NCI-H146 treated with DMSO at 0.1 percent for 48 hours (cell line): ENCODE measurements around the gene THAP4.
"Not testable (repeated sequence)": the region's sequence is repeated elsewhere in the genome, so short reads cannot be mapped to it uniquely, and the experiment has no call there.

Source experiments
- DNase-seq: peaks from one replicate; lab custom pipeline; 2025; ENCODE audit not compliant: unreplicated experiment; lab: John Stamatoyannopoulos, UW

The THAP4 gene

GRCh38 chr2:241666627-241667400 lies 29.9 kb upstream of the THAP4 start:
- no peak for DNase-seq

GRCh38 chr2:241665731-241666440 lies 28.9 kb upstream of the THAP4 start:
- no peak for DNase-seq

- not testable (repeated sequence) for DNase-seq
Observed at GRCh38 chr2:241662731-241663130, 25.8 kb upstream of the THAP4 start.

DNA sequence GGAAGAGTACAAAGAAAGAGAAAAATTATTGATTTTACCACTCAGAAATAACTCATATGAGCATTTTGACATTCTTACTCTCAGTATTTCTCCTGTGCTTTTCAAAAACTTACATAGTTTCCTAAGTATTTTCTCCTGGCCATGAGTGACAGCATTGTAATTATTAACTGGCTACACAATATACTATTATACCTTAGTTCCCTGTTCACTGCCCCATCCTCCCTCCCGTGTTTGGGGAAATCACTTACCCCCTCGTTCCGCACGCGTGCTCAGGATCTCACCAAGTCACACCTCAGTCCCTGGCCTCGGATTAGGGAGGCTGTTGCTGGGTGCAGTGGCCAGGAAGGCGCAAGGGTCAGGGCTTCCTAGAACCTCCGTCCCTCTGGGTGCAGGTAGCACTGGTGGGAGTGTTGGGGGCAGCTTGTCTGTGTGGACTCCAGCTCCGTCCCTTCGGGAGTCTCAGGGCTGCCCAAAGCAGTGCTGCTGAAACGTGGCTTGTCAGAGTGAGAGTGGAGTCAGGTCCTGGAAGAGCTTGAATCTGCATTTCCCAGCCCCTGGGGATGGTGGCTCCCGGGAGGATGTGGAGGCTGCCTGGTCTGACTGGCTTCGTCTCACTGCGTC lies 23.7 kb upstream of the THAP4 start:
- no peak for DNase-seq

DNA sequence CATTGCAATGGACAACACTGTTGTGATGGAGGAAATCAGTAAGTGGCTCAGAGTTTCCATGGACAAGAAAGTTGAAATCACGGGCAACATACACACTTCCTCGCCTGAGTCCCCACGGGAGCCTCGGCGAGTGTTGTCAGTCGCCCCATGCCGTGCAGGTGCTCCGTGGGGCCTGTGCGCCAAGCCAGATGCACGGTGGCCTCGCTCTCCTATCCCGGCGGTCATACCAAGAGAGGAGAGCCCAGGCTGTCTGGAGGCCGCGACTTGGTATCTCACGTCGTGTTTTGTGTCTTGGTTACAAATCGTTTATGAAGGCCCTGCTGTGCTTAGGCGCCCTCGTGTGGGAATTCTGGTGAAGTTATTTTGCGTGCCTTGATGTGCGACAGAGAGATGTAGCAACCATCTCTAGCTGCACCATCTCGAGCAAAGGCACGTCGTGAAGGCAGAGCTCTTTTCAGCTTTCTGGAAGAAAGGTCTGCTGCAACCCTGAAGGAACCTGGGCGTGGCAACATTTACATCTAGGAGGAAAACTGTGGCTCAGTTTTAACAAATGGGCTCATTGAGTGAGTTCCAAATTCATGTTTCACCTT lies 22.3 kb upstream of the THAP4 start:
- DNase-seq = no peak

DNA sequence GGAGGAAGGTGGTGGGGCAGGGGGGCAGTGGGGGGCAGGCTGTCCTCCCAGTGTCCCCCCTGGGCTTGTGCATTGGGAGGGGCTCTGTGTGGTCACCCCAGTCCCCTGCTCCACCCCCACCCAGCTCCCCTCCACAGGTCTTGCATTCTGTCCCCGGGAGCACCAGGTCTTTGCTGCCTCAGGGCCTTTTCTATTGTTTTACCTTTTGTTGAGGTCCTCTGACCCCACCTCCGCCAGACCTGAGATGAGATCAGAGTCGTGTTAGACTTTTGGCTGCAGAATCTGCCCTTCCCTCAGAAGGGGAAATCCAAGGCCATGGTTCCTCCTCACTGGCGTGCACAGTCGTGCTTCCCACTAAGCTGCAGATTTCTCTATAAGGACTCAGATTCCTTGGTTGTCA lies 21.3 kb upstream of the THAP4 start:
- DNase-seq = no peak

GRCh38 chr2:241657786-241658254 lies 20.9 kb upstream of the THAP4 start:
- DNase-seq = no peak

DNA sequence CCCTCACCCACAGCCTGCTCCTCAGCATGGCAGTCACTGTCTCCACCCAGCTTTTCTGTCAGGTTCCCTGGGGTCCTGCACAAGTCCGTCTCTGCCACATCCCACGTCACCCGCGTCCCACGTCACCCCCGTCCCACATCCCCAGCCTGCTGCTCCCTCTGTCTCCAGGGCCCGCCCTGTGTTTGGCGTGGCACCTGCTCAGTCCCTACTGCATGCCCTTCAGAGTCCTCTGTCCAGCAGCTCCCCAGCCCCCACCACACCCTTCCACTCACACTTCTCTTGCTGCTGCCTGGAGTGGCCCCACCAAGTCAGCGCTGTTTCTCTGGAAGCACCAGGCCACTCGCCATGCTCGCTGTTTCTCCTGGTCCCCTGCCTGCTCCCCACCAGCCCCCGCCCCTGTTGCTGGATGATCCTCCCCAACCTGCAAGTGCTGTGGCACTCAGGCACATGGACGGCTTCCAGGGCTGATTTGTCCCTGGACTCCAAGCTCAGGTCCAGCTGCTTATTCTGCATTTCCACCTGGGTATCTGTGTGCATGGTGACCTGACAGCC lies 19.3 kb upstream of the THAP4 start:
- DNase-seq = no peak

DNA sequence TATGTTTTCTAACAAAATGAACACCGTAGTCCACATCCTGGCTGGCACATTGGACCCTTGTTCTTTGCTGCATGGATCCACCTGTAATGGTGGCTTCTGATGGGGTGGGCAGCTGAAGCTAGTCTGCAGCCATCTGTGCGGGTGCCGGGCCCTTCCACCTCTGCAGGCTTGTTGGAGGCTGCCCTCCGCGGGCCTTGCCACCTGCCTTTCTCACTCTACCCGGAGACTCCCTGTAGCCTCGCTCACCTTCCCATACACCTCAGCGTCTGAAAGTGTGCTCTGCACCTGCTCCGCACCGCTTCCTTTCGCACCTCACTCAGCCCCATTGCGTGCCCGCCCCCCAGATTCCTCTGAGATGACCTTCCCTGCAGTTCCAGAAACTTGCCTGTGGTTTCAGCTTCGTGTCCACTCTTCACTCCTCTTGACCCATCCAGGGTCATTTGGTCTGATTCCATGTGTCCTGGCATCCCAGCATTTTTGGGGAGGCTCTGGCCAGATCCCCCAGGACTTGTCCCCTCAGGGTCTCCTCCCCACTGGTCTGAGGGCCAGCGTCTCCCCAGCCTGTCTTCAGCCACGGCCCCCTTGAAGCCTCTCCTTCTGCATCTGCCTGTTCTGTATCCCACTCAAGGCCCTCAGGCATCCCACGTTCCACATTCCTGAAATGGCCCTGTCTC lies 18.7 kb upstream of the THAP4 start:
- no peak for DNase-seq

- DNase-seq = no peak
Observed at GRCh38 chr2:241654551-241654950, 17.6 kb upstream of the THAP4 start.

DNA sequence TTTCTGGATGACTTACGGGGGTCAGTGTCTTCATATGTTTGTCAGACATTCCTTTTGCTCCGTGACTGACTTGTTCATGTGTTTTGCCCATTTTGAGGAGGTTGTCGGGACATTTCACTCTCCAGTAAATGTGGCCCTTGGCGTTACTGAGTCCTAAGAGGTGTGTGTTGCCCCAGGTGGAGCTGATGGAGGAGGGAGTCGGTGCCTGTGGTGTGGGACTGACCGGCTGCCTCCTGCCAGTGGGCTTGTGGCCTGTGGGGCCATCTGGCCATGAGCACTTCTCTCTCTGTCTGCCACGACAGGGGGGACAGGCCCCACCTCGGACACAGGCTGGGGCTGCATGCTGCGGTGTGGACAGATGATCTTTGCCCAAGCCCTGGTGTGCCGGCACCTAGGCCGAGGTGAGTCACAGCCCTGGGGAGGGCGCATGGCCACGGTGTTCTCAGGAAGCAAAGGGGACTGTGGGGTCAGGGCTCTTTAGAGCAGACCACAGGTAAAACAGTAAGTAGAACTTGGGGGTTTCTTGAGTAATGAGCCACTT lies 16.3 kb upstream of the THAP4 start:
- no peak for DNase-seq

DNA sequence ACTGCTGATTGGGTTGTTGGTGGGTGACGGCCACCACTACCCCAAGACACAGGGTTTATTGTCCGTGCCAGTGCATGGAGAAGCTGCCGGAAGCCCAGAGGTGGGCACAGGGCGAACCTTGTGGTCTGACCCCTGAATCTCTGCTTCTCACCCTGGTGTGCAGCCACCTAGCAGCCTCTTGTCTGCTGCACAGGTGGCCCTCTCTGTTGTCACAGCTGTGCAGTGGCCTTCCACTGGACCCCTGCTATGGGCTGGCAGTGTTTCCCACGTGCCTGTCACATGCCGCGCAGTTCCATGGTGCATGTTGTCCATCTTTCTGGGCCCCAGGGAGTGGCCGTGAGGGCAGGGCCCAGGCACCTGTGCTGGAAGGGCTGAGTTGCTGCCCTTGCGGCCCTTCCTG lies 15.8 kb upstream of the THAP4 start:
- DNase-seq = no peak

DNA sequence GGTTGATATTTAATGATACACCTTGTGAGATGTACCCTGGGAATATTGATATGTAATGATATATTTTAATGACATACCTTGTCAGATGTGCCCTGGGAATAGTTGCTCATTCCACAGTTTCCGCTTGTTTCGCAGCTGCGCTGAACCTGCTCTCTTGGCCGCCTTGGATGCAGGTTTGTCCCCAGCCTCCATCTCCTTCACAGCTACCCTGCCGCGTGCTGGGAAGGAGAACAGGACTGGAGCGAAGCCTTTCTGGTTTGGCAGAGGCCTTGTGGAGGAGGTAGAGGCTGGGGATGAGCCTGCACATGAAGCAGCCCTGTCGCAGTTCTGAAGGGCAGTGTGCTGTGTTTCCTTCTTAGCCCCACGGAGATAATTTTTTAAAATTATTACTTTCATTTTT lies 15.2 kb upstream of the THAP4 start:
- DNase-seq = no peak

GRCh38 chr2:241649927-241650326 lies 13.0 kb upstream of the THAP4 start:
- DNase-seq = no peak

GRCh38 chr2:241649404-241649803 lies 12.4 kb upstream of the THAP4 start:
- no peak for DNase-seq

DNA sequence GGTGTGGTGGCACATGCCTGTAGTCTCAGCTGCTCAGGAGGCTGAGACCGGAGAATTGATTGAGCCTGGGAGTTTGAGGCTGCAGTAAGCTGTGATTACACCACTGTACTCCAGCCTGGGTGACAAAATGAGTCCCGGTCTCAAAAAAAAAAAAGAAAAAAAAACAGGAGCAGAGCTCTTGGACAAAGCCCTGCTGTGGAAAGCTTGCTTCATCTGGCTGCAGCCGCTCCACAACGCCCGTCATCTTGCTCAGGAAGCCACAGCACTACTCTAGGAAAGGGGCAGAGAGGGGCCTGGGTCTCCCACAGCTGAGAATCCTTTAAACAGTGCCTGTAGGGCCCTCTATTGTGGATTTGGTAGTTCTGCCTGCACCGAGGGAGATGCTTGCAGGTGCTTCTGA lies 11.5 kb upstream of the THAP4 start:
- no peak for DNase-seq

DNA sequence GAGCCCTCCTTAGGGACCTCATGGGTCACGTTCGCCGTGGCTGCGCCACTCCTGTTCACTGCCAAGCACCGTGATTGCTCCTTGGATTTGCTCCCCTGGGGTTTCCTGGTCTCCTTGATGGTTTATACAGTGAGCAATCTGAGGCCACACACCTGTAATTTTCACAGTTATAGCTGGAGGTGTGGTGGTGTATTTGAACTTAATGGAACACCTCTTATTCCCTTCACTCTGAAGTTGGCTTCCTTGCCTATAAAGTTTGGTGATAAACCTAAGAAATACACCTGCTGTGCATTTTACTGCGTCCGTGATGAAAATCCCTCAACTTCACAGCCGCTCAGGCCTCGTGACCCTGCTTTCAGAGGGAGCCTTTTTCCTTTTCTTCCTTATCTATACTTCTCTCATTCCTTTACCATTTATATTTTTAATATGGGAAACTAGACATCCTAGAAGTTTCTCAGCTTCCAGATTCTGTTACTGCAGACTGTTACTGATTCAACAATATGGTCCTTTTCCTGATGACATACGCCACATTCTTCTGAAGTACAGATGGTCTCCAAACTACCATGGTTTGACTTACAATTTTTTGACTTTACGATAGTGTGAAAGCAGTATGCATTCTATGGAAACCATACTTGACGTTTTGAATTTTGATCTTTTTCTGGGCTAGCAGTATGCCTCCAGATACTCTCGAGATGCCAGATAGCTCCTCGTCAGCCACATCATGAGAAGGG lies 9.1 kb upstream of the THAP4 start:
- no peak for DNase-seq

DNA sequence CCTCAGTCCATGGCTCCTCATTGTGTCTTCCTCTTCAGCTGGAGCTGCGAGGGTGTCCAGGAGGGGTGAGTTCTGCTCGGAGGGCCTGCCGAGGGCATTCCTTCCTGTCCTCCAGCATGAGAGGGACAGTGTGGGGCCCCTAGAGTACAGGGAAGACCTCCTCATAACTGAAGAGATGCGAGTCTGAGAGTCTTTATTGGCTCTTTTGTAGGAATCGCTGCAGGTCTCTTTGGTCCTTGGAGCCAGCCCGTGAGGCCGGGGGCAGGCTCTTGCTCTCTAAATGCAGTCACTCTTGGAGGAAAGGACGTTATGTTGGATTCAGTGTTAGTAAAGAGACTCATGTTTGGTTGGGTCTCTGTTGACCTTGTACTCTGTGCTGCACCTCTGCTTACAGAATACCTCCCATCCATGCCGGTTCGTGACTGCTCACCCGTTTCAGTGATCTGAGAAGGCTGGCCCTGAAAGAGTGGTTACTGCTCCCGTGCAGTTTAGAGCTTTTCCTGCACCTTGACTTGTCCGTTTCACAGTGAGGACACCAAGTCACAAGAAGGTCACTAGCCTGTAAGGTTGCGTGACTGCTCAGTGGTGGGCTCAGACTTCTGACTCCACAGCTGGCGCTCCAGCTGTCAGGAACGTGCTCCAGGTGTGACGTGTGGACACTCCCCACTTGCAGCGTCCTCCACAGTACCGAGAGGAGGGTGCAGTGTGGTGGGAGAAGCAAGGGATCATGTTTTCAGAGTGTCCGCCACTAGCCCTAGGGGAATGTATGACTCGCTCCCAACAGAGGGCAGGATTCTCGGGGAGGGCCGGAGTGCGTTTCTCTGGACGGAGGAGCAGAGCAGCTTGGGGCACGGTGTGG lies 8.3 kb upstream of the THAP4 start:
- DNase-seq = no peak

DNA sequence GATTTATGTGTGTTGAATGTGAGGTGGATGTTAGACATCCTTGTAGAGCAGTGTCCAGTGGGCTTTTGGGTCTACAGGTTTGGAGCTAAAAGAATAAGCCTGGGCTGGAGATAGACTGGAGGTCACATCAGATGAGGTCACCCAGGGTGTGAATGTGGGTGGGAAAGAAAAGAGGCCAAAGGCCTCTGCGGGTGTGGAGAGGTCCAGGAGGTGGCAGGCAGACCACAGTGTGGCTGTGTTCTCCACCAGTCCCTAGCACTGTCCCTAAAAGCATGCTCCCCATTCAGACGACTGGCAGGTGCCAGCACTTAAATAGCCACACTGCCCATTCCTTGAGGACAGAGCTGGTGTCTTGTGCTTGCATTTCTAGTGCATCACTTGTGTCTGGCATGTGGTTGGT lies 4.7 kb upstream of the THAP4 start:
- no peak for DNase-seq
